Heart left ventricle (tissue), 13 donors: ENCODE measurements around the gene RGPD6.
"Not testable (repeated sequence)": the region's sequence is repeated elsewhere in the genome, so short reads cannot be mapped to it uniquely, and the experiment has no call there.

ENCODE experiments used
- POLR2A ChIP-seq, 2 donors: fragments of 450-650 bp; IDR thresholded peaks; one replicate each; pipeline ENCODE4 v1.6.1; 2017; ENCODE audit warnings: antibody characterized with exemption in 2 of 2, mild to moderate bottlenecking in 2 of 2, moderate library complexity in 2 of 2
- TF ChIP-seq, protein P1 (sequence below), 12 donors: fragments of 200-600 bp; sonication (generic) in 4 of 12; IDR thresholded peaks; one replicate each; pipeline versions ENCODE4 v1.5.0 to v1.8.0; 2018 to 2022; ENCODE audit warnings: antibody characterized with exemption in 12 of 12, mild to moderate bottlenecking in 5 of 12
- donor health status: ischemic (EF 13 %, LVEDD 7.1; RV severe dilation, severe dysfunction).
- donor health status: DM: no; HTN: yes; CAD: no.
- donor health status: DM: no; HTN: no; CAD: no.
- donor health status: ischemic (EF 25% LVEDD 6.9; RV normal size, moderate dysfunction).
- donor health status: ischemic (EF 25% LVEDD 5.7; RV mildly dilated, moderate dysfunction).
- donor health status: ischemic (EF 35%, LVEDD 5.7; RV mildly dilated, moderate dysfunction).
- donor health status: nonischemic (EF 11% LVEDD 7.7; RV severe dilation, severe dysfunction).
- donor health status: DM: yes; HTN: yes; CAD: no.
- donor health status: PGD.
- donor health status: ischemic (EF 29% LVEDD 5.4; RV normal size, mild dysfunction).
- donor health status: nonischemic (EF 23%, LVEDD 6.1; RV moderate dilation, normal function).

DNA sequence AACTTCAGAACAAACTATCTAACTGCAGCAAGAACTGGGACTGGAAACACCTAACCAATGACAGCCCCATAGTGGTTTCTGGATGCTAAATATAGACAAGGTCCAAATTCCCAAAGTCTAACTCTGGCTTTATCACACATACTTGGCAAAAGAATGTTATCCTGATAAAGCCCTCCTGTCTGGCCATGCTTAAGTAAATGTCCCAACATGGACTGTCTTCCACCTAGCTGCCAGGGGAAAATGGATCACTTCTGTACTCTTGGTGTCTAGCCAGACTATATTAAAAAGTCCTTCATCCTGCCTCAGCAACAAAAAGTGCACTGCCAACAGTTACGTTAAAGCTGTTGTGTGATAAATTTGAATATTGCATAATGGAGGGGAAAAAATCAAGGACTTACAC lies 11.5 kb upstream of the RGPD6 start:
- not testable (repeated sequence) for TF ChIP-seq POLR2A (IDR thresholded peaks at IDR 0.05)
- TF ChIP-seq, protein P1, sequence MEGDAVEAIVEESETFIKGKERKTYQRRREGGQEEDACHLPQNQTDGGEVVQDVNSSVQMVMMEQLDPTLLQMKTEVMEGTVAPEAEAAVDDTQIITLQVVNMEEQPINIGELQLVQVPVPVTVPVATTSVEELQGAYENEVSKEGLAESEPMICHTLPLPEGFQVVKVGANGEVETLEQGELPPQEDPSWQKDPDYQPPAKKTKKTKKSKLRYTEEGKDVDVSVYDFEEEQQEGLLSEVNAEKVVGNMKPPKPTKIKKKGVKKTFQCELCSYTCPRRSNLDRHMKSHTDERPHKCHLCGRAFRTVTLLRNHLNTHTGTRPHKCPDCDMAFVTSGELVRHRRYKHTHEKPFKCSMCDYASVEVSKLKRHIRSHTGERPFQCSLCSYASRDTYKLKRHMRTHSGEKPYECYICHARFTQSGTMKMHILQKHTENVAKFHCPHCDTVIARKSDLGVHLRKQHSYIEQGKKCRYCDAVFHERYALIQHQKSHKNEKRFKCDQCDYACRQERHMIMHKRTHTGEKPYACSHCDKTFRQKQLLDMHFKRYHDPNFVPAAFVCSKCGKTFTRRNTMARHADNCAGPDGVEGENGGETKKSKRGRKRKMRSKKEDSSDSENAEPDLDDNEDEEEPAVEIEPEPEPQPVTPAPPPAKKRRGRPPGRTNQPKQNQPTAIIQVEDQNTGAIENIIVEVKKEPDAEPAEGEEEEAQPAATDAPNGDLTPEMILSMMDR (IDR thresholded peaks at IDR 0.05): not testable (repeated sequence)
